Left ventricle myocardium inferior (tissue), 1 donor: ENCODE data around the gene HAX1. TPM values are rescaled to one million over a fixed set of nuclear protein-coding genes. Genes with fewer than 3 reads are reported as not detected.

ENCODE experiments used
- DNase-seq: peaks from one replicate; pipeline ENCODE4 v3.0.0-alpha.2; 2020
- H3K27ac ChIP-seq: fragments of 200-600 bp; replicated peaks from 2 replicates; pipeline ENCODE4 v1.8.0; 2021
- H3K27me3 ChIP-seq: fragments of 200-600 bp; 2 replicates; pipeline ENCODE4 v1.8.0; 2021; ENCODE audit warnings: low read depth
- H3K36me3 ChIP-seq: fragments of 200-600 bp; 2 replicates; pipeline ENCODE4 v1.8.0; 2021
- H3K4me1 ChIP-seq: fragments of 200-600 bp; 2 replicates; pipeline ENCODE4 v1.8.0; 2021
- H3K4me3 ChIP-seq: fragments of 200-600 bp; 2 replicates; pipeline ENCODE4 v1.8.0; 2021; ENCODE audit warnings: mild to moderate bottlenecking, moderate library complexity
- H3K9me3 ChIP-seq: fragments of 200-600 bp; replicated peaks from 2 replicates; pipeline ENCODE4 v1.8.0; 2021
- intact Hi-C: fragments of 100-400 bp; cut with micrococcal nuclease; formaldehyde crosslinking; loops from one replicate; pipeline ENCODE4 v1.11.0; 2022
- total RNA-seq: library from RNA; stranded (reverse); fragmentation: NEBNext Ultra II Directional; extraction: Animal tissue kit (Norgen Biotek cat#: 25700); gene quantifications from one replicate; pipeline ENCODE4 v1.2.1, GENCODE V29; 2021
- TF ChIP-seq, protein P1 (sequence below): fragments of 200-600 bp; IDR thresholded peaks from 2 replicates; pipeline ENCODE4 v1.8.0; 2021; ENCODE audit warnings: antibody characterized with exemption, mild to moderate bottlenecking, borderline replicate concordance
- donor health status: DM: no; HTN: yes; CAD: no; lungs with severe emphysema.

HAX1 gene
- total RNA-seq, 1 donor from 2014 or later: 178 TPM

DNA sequence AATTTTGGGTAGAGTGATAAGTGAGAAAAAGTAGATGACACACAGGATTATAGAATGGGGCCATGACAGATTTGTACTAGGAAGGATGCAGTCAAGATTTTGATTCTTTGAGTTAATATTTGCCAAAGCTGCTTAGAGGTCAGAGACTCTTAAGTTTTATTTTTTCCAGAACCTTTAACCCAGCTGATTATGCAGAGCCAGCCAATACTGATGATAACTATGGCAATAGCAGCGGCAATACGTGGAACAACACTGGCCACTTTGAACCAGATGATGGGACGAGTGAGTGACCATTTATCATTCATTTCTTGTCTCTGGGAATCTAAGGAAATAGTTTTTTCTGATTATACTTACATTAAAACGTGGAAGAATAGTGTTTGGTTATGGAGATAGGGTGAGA, 35.6 kb upstream of the HAX1 start:
- DNase-seq: no peak
- intact Hi-C loops: no loop called here
- Histone ChIP-seq H3K4me1 (peaks cover 10% of the 10 kb centered on the region), H3K27me3 (no peaks in the 10 kb centered on the region), H3K36me3 (peaks cover 97% of the 10 kb centered on the region), H3K27ac (no peak overlapping the region), H3K4me3 (no peak overlapping the region), H3K9me3 (no peaks in the 10 kb centered on the region)
- TF ChIP-seq, protein P1, sequence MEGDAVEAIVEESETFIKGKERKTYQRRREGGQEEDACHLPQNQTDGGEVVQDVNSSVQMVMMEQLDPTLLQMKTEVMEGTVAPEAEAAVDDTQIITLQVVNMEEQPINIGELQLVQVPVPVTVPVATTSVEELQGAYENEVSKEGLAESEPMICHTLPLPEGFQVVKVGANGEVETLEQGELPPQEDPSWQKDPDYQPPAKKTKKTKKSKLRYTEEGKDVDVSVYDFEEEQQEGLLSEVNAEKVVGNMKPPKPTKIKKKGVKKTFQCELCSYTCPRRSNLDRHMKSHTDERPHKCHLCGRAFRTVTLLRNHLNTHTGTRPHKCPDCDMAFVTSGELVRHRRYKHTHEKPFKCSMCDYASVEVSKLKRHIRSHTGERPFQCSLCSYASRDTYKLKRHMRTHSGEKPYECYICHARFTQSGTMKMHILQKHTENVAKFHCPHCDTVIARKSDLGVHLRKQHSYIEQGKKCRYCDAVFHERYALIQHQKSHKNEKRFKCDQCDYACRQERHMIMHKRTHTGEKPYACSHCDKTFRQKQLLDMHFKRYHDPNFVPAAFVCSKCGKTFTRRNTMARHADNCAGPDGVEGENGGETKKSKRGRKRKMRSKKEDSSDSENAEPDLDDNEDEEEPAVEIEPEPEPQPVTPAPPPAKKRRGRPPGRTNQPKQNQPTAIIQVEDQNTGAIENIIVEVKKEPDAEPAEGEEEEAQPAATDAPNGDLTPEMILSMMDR: no peak

DNA sequence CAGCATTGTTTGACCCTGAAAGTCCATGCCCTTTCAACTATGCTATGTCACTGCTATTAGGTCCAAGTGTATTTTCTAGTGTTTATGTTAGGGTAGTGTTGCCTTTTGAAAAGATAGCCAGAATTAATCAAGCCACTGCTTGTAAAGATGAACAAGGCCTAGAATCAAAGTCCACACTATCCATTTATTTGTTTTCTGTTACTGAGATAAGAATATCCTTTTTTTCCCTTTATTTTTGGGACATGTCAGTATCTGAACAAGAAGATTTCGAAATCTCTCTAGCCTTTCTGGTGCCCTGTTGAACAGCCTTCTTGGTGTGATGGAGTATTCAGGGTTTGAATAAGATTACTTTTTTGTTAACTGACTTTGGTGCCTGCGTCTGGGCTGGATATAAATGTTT, 35.0 kb upstream of the HAX1 start:
- DNase-seq: no peak

DNA sequence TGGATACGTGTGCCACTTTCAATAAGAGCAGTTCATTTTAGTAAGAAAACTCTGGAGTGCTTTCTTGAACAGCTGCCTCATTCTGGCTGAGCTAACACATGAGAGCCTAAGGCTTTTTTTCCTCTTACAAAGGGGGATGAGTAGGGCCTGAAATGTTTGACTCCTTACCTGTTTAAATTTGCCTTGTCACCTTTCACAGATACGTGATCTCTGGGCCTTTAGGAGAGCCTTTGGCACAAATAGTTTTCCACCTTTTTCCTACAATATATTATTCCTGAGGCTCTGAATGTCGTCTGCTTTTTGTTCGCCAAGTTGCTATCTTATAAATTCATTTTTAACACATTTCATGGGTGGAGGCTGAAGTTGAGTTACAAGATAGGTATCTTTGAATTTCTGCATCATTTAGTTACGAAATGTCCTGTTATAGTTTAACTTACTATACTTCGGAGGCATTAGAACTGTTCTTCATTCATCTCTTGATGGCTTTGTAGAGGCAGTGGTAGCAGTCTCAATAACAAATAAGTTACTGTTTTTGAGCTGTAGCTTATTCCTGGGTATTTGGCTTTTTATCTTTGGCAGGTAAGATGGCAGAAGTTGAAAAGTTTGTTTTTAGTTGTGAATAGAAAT, 34.4 kb upstream of the HAX1 start:
- Histone ChIP-seq H3K4me1 (peaks cover 10% of the 10 kb centered on the region), H3K27me3 (no peaks in the 10 kb centered on the region), H3K4me3 (no peak overlapping the region), H3K27ac (no peak overlapping the region), H3K9me3 (no peaks in the 10 kb centered on the region), H3K36me3 (peaks cover 99% of the 10 kb centered on the region)
- no peak for DNase-seq
- intact Hi-C loops: no loop called here
- TF ChIP-seq, protein P1: no peak

More for the DNA sequence above, 35.0 kb upstream of the HAX1 start:
- H3K36me3 ChIP-seq: peaks cover 97% of the 10 kb centered on the region
- H3K27me3 ChIP-seq: no peaks in the 10 kb centered on the region
- H3K4me1 ChIP-seq: peaks cover 10% of the 10 kb centered on the region
- no peaks in the 10 kb centered on the region for H3K9me3 ChIP-seq
- TF ChIP-seq, protein P1: no peak
- intact Hi-C loops: no loop called here
- no peak overlapping the region for H3K27ac ChIP-seq
- no peak overlapping the region for H3K4me3 ChIP-seq

DNA sequence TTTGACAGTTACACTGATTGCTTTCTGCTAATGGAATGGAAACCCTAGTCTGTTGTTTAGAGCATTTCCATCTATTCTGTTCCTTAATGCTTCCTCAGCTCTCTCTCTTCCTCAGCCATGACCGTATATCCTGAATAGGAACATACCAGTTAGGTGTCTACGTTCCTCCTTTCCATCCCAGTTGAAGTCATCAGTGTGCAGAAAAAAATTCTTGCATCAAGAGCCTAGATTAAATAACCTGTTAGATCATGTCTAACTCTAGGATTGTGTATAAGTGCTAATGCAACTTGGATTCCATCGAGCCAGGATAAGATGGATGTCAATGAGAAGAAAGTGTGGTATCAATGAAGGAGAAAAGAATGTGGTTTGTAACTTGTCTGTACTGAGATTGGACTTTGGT, 32.9 kb upstream of the HAX1 start:
- Histone ChIP-seq H3K27ac (no peak overlapping the region), H3K4me1 (peaks cover 10% of the 10 kb centered on the region), H3K9me3 (no peaks in the 10 kb centered on the region), H3K27me3 (no peaks in the 10 kb centered on the region), H3K36me3 (peaks cover 99% of the 10 kb centered on the region), H3K4me3 (no peak overlapping the region)
- intact Hi-C loops: no loop called here
- TF ChIP-seq, protein P1: no peak
- no peak for DNase-seq

DNA sequence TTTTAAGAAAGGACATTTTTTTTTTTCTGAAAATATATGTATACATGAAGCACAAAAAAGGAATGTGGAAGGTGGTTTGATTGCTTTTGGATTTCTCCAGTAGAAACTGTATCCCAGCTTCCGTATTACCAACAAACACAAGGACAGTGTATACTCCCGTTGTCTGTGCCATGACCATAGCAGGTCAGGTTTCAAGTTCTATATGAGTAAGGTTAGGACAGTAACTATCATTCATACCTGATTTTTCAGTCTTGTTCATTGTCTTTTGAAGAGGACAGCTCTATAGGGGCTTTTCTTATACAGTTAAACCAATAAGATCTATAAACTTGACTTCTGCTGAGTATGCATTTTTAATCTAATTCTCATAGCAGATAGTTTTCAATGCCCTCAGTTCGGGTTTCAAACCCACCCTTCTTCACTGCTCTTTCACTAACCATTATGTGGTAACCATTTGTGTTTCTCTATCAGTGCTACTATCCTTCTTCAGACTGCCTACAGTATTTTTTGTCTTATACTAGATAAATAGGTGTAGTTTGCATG, 32.1 kb upstream of the HAX1 start:
- no peaks in the 10 kb centered on the region for H3K27me3 ChIP-seq
- DNase-seq: no peak
- peaks cover 99% of the 10 kb centered on the region for H3K36me3 ChIP-seq
- no peak overlapping the region for H3K4me3 ChIP-seq
- intact Hi-C loops: no loop called here
- TF ChIP-seq, protein P1: no peak
- H3K27ac ChIP-seq: no peak overlapping the region
- H3K9me3 ChIP-seq: no peaks in the 10 kb centered on the region
- H3K4me1 ChIP-seq: peaks cover 10% of the 10 kb centered on the region
